ENCODE measurements around the gene SLC47A1. TPM values are rescaled to one million over a fixed set of nuclear protein-coding genes. Genes with fewer than 3 reads are reported as not detected.

SLC47A1 gene
- total and polyA plus RNA-seq, 9 of the 15 experiments (the other 6 are each of a cell fraction or from before 2014, with no cell fraction given), result not detected

- no peaks in the 10 kb centered on the region for H3K9me1 ChIP-seq (ENCODE audit: control insufficient read depth, insufficient read depth, low read length)
- ATAC-seq, result no peak
These were observed 76.7 kb downstream of the SLC47A1 start for GRCh38 chr17:19610311-19610710.

More at GRCh38 chr17:19610311-19610710, 76.7 kb downstream of the SLC47A1 start:
- Histone ChIP-seq H2AFZ (ENCODE audit: low read depth, low read length) (no peak overlapping the region), H3K9ac (ENCODE audit: insufficient read depth in 1 of 2, low read depth in 2 of 2, low read length in 2 of 2) (no peak overlapping the region), H3K4me3 (no peak overlapping the region), H4K20me1 (replicated peaks; ENCODE audit: control insufficient read depth, insufficient read depth, low read length) (no peaks in the 10 kb centered on the region), H3K27me3 (ENCODE audit: control insufficient read depth in 2 of 2, insufficient read depth in 2 of 2, low read length in 2 of 2) (peaks cover 0 to 5% of the 10 kb centered on the region in 2 experiments; a peak in 1 of 5 replicates), H3K79me2 (ENCODE audit: control insufficient read depth, insufficient read depth, low read length) (no peaks in the 10 kb centered on the region), H3K36me3 (ENCODE audit: control insufficient read depth, insufficient read depth, low read length) (no peaks in the 10 kb centered on the region), H3K4me2 (ENCODE audit: insufficient read depth, low read length) (no peak overlapping the region), H3K27ac (ENCODE audit: extremely low read depth, low read depth, low read length) (no peak overlapping the region), H3K9me3 (replicated peaks; ENCODE audit: control insufficient read depth, insufficient read depth, low read depth, low read length) (no peaks in the 10 kb centered on the region), H3K4me1 (replicated peaks in 1 of 2; ENCODE audit: control insufficient read depth in 2 of 2, insufficient read depth in 2 of 2, low read length in 2 of 2) (no peaks in the 10 kb centered on the region)
- ChIA-PET CTCF (ENCODE audit: low intra/inter-chr PET ratio) (no interaction called here), POLR2A (no interaction called here)
- WGBS (ENCODE audit: insufficient coverage, low coverage, missing lambda C conversion rate), result 0% methylated on average over 2 of the region's 2 CpGs
- no TSS peak for BruUV-seq (replicated peaks)
- no peak for DNase-seq (ENCODE audit: extremely low read depth in 1 of 4, low spot score in 3 of 4)
- intact Hi-C loops (cut with micrococcal nuclease), result no loop called here
- in situ Hi-C loops (cut with MboI), result no loop called here
- FAIRE-seq, result no peak
- no peak for TF ChIP-seq MAZ (CRISPR knock-in tag; conservative IDR thresholded peaks at IDR 0.05 in 1 of 2, IDR thresholded peaks at IDR 0.05 in 1 of 2)
- TF ChIP-seq ZBTB12 (CRISPR knock-in tag; IDR thresholded peaks at IDR 0.05), result no peak
- TF ChIP-seq ZNF77 (CRISPR knock-in tag; IDR thresholded peaks at IDR 0.05), result no peak
- TF ChIP-seq FOXP4 (CRISPR knock-in tag; IDR thresholded peaks at IDR 0.05; ENCODE audit: borderline replicate concordance), result no peak
- TF ChIP-seq C11orf30 (IDR thresholded peaks at IDR 0.05; ENCODE audit: low read depth), result no peak
- no peak for TF ChIP-seq HMGXB4 (CRISPR knock-in tag; IDR thresholded peaks at IDR 0.05)
- TF ChIP-seq EP400 (IDR thresholded peaks at IDR 0.05), result no peak
- TF ChIP-seq ZNF57 (CRISPR knock-in tag; IDR thresholded peaks at IDR 0.05), result no peak
- TF ChIP-seq USF2 (CRISPR knock-in tag; IDR thresholded peaks at IDR 0.05), result no peak

Measured in K562 (cell line).